C1 segment of cervical spinal cord (tissue), 14 donors: ENCODE data around the gene MRPL2.

Experiments used
- DNase-seq, 14 donors: peaks; one replicate each; lab custom pipeline; 2025; lab: John Stamatoyannopoulos, UW

The MRPL2 gene

DNA sequence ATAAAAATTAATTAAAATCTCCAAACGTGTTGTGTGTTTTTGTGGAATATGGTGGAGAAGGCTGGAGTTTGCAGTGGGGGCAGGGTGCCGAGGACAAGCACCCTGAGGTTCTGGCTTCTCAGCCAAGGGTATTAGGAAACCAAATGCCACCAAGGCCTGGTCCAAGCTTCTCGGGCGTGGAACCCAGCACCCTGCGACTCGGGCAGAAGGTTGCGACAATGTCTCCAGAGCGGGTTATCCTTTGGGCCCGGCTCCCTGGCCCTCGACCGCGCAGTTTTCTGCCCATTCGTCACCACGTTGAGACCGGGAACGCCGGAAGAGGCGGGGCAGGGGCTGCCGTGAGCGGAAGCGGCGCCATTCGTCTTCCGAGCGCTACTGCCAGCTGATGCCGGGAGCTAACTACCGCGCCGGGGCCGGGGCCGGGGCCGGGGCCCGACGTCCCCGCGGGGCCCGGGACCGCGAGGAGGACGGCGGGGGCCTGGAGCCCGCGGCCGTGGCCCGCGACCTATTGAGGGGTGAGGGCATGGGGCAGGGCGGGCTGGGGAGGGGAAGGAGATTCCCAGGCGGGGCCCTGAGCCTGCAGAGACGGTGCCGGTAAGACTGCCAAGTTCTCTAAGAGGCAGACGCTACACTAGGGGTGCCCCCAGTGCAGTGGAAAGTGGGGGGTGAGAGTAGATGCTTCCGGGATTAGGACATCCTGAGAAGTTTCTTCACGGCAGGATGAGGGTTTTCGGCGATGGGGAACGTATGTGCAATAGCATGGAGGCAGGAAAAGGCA, 37.8 kb downstream of the MRPL2 start, which contains the start of gene RRP36:
TSS of gene RRP36 (plus strand) at position 354 of the 778 bp plus-strand sequence. CDS start at position 386, 32 bp downstream.
- DNase-seq = peak in 13 of 14 donors; percentile 27 to 85 (median 61)

- DNase-seq = no peak
These were observed 38.4 kb downstream of the MRPL2 start for GRCh38 chr6:43020847-43021246.

GRCh38 chr6:43020052-43020705, 39.1 kb downstream of the MRPL2 start:
- no peak for DNase-seq

DNA sequence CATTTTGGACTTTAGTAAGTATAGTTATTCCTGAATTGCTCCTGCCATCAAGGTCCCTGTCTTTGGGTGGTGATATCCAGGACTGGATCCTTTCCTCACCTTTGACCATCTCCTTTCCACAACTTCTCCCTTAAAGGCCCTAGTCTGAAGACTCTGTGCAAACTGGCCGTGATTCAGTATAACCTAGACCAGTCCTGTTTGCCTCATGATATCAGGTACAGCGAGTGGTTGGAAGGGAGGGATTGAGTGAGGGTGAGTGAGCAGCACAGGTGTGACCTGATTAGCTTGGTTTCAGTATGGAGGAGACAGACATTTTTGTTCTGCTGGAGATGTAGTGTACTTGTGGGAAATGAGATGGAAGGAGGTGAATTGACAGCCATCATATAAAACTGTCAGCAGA, 40.1 kb downstream of the MRPL2 start:
- DNase-seq = no peak

DNA sequence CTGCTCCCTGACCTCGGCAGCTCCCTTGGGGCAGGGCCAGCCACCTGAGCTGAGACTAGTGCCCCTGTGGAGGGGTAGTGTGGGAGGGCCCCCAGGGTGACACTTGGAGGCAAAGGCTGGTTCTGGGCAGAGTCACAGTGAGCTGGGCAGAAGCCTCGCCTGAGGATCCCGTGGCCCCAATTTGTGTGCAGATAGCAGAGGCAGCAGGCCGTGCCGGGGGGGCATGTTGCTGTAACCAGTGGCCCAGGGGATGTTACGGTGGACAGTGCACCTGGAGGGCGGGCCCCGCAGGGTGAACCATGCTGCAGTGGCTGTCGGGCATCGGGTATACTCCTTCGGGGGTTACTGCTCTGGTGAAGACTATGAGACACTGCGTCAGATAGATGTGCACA, 42.3 kb downstream of the MRPL2 start:
- no peak for DNase-seq

DNA sequence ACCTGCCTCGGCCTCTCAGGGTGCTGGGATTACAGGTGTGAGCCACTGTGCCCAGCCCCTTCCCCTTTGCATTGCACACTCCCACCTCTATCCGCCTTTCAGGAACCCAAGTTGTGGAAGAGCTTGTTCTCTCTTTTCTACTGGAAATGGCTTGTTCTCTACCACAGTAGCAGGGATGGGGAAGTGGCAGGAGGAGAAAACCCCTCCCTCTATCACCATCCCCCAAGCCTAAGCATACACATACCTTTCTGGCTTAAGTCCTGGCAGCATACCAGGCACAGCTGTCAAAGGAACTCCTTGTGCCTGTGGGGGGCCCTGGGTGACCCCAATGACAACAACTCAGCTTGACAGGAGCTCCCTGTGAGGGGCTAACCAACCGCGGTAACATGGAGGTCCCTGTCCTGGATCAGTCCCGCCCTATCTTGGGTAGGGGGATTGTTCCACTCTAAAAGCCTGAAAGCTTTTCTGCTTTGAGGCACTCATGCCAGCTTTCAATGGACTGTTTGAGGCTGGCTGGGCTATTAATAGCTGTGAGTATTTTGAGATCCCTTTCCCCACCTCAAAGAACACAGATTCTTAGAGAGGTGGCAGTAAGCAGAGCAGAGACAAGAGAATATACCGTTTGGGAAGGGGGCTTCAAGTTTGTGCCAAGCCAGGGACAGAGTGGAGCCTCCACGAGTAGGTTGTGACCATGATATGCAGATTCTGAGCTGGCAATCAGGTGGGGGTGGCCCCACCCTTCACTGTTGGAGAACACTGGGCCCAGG, 42.9 kb downstream of the MRPL2 start:
- DNase-seq = no peak

- DNase-seq = no peak
These were observed 44.8 kb downstream of the MRPL2 start for GRCh38 chr6:43014434-43014909.

DNA sequence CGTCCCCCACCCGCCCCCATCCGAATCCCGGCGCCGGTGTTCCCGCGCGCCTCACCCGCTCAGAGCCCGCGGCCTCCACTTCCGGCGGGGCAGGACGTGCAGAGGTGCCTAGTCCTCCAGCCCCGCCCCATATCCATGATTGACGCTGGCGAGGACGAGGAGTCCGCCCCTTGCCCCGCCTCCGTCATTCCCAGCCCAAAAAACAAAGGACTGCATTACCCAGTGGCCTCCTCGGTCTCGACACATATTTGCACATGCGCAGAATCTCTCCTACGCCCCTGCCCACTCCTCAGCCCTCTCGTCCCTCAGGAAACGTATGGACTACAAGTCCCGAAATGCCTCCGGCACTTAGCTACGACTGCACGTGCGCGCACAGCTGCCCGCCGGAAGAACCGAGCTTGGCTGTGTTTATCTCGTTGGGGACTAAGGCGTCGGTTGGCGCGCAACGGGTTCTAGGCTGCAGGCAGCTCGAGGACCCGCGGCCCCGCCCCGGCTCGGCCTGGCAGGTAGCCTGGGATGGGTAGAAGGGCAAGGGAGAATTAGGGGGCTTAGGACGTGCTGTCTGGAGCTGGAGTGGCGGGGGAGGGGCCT, 45.3 kb downstream of the MRPL2 start, which contains the start of the genes KLHDC3 and MEA1:
TSS of gene KLHDC3 (plus strand) at position 407 of the 591 bp plus-strand sequence. CDS start 2,944 bp downstream, outside the sequence.
TSS of gene MEA1 (minus strand) at position 104 of the 591 bp plus-strand sequence. CDS start 133 bp downstream, outside the sequence.
- DNase-seq = peak; percentile 85 to 100 (median 98)

- DNase-seq = no peak
These were observed 46.0 kb downstream of the MRPL2 start for GRCh38 chr6:43013097-43013842.

GRCh38 chr6:43012364-43012763, 46.9 kb downstream of the MRPL2 start:
- no peak for DNase-seq

DNA sequence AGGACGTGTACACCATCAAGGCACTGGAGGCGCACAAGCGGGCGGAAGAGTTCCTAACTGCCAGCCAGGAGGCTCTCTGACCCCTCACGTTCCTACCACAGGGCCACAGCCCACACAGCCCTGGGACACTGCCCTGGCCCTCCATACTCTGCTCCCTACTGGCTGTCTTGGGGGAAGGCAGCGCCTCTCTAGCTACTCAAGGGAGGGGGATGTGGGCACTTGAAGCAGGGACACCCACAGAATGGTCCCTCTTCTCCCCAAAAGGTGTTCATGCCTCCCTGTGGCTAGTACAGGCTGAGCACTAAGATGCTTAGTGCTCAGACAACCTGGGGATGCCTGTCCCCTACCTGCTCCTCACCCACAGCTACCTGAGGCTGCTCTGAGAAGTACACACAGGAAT, 48.0 kb downstream of the MRPL2 start:
- no peak for DNase-seq

DNA sequence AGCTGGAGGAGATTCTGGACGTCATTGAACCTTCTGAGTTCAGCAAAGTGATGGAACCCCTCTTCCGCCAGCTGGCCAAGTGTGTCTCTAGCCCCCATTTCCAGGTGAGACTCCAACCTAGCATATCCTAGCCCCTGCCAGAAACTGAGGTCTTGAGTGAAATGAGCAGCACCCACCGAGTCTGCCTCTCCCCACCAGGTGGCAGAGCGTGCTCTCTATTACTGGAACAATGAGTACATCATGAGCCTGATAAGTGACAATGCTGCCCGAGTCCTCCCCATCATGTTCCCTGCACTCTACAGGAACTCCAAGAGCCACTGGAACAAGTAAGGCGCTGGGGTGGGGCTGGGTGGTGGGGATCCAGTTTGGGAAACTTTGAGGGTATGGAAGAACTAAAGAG, 50.1 kb downstream of the MRPL2 start:
- no peak for DNase-seq

DNA sequence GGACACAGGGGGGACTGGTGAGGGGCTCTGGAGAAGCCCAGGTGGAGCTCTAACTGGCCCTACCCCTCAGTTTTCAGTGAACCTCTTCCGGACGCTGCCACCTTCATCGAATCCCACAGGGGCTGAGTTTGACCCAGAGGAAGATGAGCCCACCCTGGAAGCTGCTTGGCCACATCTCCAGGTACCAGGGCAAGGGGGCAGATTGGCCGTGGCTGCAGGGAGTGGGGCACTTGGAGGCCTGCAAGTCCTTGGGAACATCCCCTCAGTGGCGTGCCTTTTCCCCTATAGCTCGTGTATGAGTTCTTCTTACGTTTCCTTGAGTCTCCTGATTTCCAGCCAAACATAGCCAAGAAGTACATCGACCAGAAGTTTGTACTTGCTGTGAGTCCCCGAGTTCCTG, 52.1 kb downstream of the MRPL2 start:
- DNase-seq = no peak

GRCh38 chr6:43006251-43006650, 53.0 kb downstream of the MRPL2 start:
- no peak for DNase-seq

- no peak for DNase-seq
These were observed 53.4 kb downstream of the MRPL2 start for GRCh38 chr6:43005844-43006243.
